ENCODE results near the gene TNKS1BP1. TPM values are rescaled to one million over a fixed set of nuclear protein-coding genes. Genes with fewer than 3 reads are reported as not detected.

TNKS1BP1 gene
- total and polyA plus RNA-seq, 2 experiments from 2014 or later, result 54.9 to 104 TPM

GRCh38 chr11:57310091-57310490 lies 14.7 kb downstream of the TNKS1BP1 start:
- no peak for DNase-seq (ENCODE audit: low spot score)
- H3K4me3 ChIP-seq, result no peak overlapping the region
- no peak for TF ChIP-seq EZH2 (IDR thresholded peaks at IDR 0.05; ENCODE audit: borderline replicate concordance)
- TF ChIP-seq EZH2phosphoT487 (IDR thresholded peaks at IDR 0.05; ENCODE audit: low read depth, severe bottlenecking, unreplicated experiment), result no peak
- TF ChIP-seq CTCF (IDR thresholded peaks at IDR 0.05; ENCODE audit: poor library complexity), result no peak
- 95% methylated on average over 6 of the region's 6 CpGs for WGBS (ENCODE audit: low lambda C conversion rate, missing lambda C conversion rate)
- H4K20me1 ChIP-seq (ENCODE audit: insufficient read depth, poor library complexity, severe bottlenecking), result peaks cover 22% of the 10 kb centered on the region
- peak overlapping the region; percentile 89 for H3K27ac ChIP-seq
- H3K9me3 ChIP-seq (ENCODE audit: low read depth), result no peaks in the 10 kb centered on the region
- peaks cover 29% of the 10 kb centered on the region for H3K4me1 ChIP-seq (ENCODE audit: insufficient read depth)
- H3K4me2 ChIP-seq, result peak overlapping the region; percentile 77
- H3K79me2 ChIP-seq, result peaks cover 58% of the 10 kb centered on the region
- no peak overlapping the region for H2AFZ ChIP-seq
- no peaks in the 10 kb centered on the region for H3K36me3 ChIP-seq (replicated peaks; ENCODE audit: insufficient read depth, low read depth)
- no peaks in the 10 kb centered on the region for H3K27me3 ChIP-seq
- no peaks in the 10 kb centered on the region for H3K9me2 ChIP-seq (replicated peaks; ENCODE audit: insufficient read depth)

DNA sequence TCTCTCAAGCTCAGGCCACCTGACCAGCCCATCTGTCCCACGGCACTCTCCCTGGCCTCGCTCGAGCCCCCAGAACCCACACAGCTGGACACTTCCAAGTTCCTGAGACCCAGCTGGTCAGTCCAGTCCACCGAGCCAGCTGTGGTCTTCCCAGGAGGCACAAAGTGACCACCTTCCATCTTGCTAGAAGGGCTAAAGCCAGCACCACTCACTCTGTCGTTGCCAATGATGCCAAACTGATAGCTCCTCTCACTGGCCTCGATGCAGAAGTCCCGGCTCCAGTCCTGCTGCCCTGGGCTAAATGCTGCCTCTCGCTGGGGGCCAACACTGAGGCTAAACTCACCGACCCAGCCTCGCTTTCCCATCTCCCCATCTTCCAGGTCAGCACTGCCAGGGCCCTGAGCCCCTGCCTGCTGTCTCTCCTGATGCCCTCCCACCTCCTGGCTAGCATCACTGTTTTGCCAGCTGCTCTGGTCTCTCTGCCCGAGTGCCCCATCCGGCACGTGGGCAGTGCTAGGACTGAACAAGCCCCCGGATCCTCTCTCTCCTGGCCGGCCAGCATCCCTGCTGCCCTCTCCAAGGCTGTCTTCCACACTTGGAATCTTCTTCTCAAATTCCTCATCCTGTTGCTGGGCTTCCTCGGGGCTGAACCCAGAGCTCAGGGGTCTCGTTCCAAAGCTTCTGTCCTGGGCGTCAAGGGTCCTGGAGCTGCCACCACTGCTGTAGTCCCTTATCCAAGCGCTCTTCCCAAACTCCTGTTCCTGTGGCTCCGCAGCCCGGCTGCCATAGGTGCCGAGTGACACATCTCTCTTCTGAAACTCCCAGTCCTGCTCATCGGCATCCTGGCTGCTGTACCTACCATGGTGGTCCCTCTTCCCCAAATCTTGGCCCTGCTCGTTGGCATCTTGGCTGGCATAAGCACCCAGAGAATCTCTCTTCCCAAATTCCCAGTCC lies 15.4 kb downstream of the TNKS1BP1 start:
- Histone ChIP-seq H3K9me2 (replicated peaks; ENCODE audit: insufficient read depth) (no peaks in the 10 kb centered on the region), H3K4me3 (no peak overlapping the region), H3K9me3 (ENCODE audit: low read depth) (no peaks in the 10 kb centered on the region), H3K36me3 (replicated peaks; ENCODE audit: insufficient read depth, low read depth) (no peaks in the 10 kb centered on the region), H3K79me2 (peaks cover 63% of the 10 kb centered on the region), H2AFZ (no peak overlapping the region), H3K27ac (no peak overlapping the region), H4K20me1 (ENCODE audit: insufficient read depth, poor library complexity, severe bottlenecking) (peaks cover 22% of the 10 kb centered on the region), H3K4me1 (ENCODE audit: insufficient read depth) (peaks cover 33% of the 10 kb centered on the region), H3K4me2 (no peak overlapping the region), H3K27me3 (no peaks in the 10 kb centered on the region)
- TF ChIP-seq EZH2 (IDR thresholded peaks at IDR 0.05; ENCODE audit: borderline replicate concordance), result no peak
- no peak for TF ChIP-seq EZH2phosphoT487 (IDR thresholded peaks at IDR 0.05; ENCODE audit: low read depth, severe bottlenecking, unreplicated experiment)
- no peak for TF ChIP-seq CTCF (IDR thresholded peaks at IDR 0.05; ENCODE audit: poor library complexity)
- WGBS (ENCODE audit: low lambda C conversion rate, missing lambda C conversion rate), result 95% methylated on average over 24 of the region's 24 CpGs
- no peak for DNase-seq (ENCODE audit: low spot score)

GRCh38 chr11:57308426-57309060 lies 16.2 kb downstream of the TNKS1BP1 start:
- Histone ChIP-seq H3K27me3 (no peaks in the 10 kb centered on the region), H3K4me1 (ENCODE audit: insufficient read depth) (peaks cover 35% of the 10 kb centered on the region), H3K9me3 (ENCODE audit: low read depth) (no peaks in the 10 kb centered on the region), H3K4me2 (peak overlapping the region; percentile 54), H4K20me1 (ENCODE audit: insufficient read depth, poor library complexity, severe bottlenecking) (peaks cover 28% of the 10 kb centered on the region), H3K27ac (no peak overlapping the region), H3K36me3 (replicated peaks; ENCODE audit: insufficient read depth, low read depth) (no peaks in the 10 kb centered on the region), H3K4me3 (no peak overlapping the region), H3K9me2 (replicated peaks; ENCODE audit: insufficient read depth) (no peaks in the 10 kb centered on the region), H2AFZ (no peak overlapping the region), H3K79me2 (peaks cover 66% of the 10 kb centered on the region)
- WGBS (ENCODE audit: low lambda C conversion rate, missing lambda C conversion rate), result 92% methylated on average over 10 of the region's 10 CpGs
- TF ChIP-seq CTCF (IDR thresholded peaks at IDR 0.05; ENCODE audit: poor library complexity) (no peak), EZH2phosphoT487 (IDR thresholded peaks at IDR 0.05; ENCODE audit: low read depth, severe bottlenecking, unreplicated experiment) (no peak), EZH2 (IDR thresholded peaks at IDR 0.05; ENCODE audit: borderline replicate concordance) (no peak)
- DNase-seq (ENCODE audit: low spot score), result no peak
